GM19240 (cell line): ENCODE data around the gene IQSEC3.
A peak's percentile ranks its signal among the peaks of the same experiment; 100 is the strongest.
"Not testable (repeated sequence)": the region's sequence is repeated elsewhere in the genome, so short reads cannot be mapped to it uniquely, and the experiment has no call there.

Experiments
- DNase-seq: peaks from one replicate; pipeline ENCODE4 v3.0.0; 2011; ENCODE audit warnings: low spot score; ENCODE audit not compliant: insufficient read length

The IQSEC3 gene

DNA sequence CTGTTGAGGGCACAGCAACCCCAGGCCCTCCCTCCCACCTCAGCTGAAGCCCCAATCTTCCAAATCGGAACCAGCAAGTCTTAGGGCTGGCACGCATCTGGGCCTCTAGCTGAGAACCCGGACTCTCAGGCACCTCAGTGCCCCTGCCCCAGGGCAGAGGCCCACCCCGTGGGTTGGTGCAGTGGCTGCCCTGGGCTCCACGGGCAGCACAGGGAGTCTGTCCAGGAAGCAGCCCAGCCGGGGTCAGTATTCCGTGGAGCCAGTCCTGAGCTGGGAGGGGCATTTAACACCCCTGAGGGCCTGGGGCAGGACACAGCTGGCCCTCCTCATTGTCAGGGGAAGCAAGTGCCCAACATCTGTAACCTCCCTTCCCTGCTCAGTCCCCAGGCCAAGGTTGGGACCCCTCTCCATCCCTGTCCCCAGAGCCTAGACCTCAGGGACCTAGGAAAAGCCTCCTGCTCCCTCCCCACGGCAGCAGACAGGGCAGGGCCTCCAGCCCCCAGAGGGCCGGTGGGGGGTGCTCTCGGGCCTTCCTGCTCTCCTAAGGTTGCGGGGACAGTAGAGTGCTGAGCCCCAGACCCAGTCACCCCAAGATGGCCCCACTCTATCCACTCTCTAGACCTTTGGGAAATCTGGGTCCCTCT lies 110.9 kb downstream of the IQSEC3 start:
- DNase-seq: no peak

DNA sequence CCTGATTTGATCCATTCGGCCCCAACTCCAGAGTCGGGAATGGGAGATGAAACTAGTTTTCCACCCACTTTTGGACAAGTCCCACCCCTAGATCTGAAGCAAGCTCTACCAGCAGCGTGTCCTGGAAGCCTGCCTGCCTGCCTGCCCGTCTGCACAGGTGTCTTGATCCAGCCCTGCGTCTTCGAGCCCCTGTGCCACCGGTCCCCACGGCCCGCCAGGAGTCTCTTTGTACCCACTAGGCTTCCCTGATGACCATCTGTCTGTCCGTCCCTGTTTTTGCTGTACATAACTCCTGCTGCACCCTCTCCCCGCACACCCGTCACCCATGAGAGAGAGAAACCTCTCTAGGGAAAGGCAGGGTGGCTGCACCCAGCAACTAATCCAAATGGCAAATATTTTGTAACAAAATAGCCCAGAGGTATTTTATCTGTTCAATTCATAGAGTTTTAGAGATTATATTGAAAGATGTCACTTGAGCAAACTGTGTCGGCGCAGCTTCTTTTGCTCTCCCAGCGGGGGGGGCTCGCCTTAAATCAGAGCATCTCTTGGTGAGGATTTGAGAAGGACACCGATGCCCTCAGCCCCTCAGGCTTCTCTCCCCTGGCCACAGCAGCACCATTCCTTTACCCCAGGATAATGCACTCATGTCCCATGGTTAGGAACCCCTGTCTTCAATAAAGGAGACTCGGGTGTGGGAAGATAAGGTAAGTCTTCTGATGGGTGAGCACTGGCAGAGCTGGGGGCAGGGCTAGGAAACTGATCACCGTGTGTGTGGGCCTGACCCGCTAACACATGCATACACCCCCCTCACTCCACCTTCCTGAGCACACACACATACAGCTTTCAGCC lies 111.6 kb downstream of the IQSEC3 start:
- no peak for DNase-seq

DNA sequence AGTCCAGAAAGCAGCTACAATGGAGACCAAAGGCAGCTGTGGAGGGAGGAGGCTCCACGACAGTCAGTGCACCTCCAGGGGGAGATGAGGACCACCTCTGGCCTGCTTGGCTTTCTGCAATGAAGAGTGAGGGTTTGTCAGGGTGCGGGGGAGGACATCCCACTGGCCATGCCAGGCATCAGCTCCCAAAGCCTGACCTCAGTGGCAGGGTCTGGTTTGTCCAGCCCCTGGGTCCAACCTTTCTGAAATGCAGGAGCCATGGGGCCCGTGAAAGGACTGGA lies 112.2 kb downstream of the IQSEC3 start:
- DNase-seq: no peak

DNA sequence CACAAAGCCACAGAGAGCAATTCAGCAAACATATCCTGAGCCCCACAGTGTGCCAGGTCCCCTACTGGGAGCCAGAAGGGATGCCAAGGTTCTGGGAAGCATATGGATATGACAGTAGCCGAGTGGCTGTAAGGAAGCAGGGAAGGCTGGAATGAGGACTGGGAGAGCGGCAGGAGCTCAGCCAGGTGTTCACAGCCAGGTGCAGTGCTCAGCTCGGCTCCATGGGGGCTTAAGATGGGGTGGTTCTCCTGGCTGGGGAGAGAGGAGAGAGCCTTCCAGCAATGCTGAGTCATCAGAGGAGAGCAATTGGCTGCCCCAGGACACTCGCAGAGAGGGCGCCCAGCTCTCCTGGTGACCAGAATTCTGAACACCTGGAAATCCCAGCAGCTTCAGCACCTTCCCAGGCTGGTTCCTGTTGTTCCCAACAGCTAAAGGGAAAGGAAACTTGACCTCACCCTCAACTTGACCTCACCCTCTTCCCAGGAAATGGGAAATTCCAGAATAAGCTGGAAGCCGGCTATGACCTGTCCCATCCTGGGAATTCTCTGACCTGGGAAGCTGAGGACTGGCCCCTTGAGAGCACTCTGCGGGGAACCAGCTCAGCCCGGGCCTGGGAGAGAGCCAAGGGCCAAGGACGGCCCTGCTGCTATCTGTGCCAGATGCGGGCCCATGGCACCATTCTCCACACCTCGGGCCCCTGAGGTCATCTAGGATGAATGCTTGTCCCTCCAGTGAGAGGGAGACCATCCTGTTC lies 112.7 kb downstream of the IQSEC3 start:
- no peak for DNase-seq

DNA sequence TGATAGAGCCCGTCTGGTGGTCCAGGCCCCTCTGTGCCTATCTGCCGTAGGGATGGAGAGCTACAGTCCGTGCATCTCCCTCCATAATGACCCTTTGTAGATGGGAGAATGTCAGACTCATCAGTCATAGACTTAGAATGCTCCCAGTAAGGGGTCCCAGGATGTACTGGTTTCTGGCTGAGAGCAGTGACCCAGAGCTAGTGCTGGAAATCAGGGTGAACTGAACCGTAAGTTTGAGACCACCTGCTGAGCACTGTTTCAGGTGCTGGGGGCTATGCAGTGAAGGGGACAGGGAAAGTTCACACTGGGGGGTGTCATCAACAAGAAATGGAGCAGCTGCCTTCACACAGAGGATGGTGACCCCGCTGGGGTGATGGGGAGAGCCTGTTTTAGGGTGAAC lies 113.3 kb downstream of the IQSEC3 start:
- DNase-seq: no peak

DNA sequence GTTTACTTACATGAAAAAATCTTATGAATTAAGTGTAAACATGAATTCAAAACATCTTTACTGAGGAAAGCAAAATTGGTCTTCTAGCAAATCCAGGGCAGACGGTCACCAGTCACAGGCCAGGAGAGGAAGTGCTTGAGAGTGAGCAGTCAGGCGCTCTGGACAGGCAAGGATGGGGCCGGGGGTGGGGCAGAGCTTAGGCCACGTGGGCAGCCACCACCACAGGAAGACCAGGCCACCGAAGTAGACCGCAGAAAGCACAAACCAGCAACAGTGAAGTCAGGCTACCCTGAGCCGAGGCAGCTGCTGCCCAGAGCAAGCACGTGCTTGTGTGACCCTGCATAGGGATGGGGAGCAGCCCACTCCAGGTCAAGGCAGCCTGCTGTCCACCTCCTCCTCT lies 113.9 kb downstream of the IQSEC3 start:
- DNase-seq: peak; percentile 28

DNA sequence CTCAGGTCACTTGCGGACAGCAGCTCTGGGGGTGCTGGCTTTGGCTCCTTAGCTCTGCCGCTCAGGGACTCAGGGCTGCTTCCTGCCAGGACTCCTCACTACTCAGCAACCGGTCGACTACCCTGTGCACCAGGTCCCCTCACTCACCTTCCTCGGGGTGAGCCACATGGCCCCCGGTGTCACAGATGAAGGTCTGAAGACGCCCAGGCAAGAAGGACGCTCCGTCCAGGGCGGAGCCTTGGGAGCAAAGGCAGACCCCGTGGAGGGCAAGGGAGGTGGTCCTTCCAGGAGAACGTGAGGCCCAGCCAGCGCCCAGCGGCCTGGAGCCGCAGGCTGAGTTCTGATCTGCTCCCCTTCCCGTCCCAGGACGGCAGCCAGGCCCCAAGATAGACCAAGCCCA lies 115.4 kb downstream of the IQSEC3 start:
- no peak for DNase-seq

DNA sequence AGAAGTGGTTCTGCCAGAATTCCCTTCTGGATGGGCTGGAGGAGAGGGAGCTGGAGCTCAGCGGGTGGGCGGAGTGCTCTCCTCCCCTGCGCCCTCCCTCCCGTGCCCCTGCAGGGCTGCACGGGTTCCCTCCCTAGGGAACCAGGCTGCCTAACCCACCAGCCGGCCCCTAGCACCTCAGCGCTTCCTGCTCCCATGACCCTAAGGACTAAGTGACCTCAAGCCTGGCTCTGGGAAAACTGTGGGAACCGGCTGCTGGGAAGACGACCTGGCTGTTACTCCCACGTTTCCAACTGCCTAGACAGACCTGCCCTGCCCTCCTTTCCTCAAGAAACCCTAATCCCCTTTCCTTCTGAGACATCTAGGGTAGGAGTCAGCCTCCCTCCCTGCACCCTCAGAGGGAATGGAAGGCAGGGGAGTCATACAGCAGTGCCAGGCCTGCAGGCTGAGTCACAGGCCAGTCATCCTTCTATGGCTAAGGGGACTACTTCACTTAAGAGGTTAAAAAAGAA lies 115.9 kb downstream of the IQSEC3 start:
- DNase-seq: no peak

DNA sequence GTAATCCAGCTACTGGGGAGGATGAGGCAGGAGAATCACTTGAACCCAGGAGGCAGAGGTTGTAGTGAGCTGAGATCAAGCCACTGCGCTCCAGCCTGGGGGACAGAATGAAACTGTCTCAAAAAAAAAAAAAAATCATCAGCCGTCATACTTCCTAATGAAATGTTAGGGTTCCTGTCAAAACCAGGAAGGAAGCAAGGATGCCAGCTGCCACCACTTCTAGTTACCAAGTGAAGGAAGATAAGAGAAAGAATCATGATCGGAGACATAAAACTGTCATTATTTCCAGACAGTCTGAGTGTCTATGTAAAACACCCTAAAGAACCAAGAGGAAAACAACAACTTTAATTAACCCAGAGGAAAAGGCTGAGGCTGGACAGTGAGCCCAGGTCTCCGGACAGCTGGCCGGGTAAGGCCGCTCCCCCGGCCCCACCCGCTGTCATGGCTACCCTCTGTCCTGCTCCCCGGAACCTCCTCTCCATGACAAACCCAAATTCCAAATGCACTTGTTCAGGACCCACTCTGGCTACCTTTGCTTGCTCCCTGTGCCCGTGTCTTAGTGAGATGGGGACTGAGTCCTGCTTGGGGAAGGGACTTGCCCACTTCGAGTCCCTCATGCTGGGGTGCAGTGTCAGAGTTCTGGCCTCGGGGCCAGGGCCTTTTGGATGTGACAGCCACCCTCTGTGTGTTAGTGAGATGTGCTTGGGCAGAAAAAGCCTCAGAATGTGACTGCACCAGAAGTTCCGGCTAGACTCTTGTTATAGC lies 118.4 kb downstream of the IQSEC3 start:
- no peak for DNase-seq

DNA sequence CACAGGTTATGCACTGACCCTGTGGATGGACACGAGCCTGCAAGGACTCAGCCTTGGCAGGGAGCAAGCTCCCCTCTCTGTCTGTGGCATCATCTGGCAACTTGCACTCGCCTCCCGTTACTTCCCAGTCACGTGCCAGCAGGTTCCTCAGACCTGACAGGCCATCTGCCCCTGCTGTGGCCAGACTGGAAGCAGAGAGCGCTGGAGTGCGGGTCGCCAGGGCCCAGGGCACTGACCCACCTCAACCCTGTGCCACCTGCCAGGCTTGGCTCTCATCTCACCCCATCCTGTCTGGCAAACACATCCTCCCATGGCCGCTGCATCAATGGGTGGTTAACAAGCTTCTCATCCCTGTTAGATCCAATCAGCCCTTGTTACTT lies 119.0 kb downstream of the IQSEC3 start:
- DNase-seq: no peak

DNA sequence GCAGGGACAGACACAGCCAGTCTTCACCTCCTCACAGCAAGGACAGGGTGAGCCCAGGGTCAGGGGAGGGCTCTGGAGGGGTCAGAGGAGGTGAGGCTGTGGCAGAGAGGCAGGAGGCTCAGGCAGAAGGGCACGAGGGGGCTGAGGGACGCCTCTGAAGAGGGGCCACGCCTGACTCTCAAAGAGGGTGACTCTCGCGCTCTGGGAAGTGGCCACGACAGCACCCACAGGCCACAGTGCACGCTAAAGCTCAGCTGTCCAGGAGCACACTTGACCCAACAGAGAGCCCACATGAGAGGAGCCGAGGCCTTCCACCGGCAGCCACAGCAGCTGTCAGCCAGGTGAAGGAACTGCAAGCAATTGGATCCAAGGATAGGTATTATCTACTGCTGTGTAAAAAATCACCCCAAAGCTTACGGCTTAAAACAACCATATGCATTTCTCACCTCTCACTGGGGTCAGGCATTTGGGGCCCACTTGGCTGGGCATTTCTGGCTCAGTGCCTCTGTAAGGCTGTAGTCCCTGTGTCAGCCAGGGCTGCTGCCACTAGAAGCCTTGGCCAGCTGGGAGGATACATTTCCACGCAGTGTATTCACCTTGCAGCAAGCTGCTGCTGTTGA lies 119.5 kb downstream of the IQSEC3 start:
- DNase-seq: no peak

DNA sequence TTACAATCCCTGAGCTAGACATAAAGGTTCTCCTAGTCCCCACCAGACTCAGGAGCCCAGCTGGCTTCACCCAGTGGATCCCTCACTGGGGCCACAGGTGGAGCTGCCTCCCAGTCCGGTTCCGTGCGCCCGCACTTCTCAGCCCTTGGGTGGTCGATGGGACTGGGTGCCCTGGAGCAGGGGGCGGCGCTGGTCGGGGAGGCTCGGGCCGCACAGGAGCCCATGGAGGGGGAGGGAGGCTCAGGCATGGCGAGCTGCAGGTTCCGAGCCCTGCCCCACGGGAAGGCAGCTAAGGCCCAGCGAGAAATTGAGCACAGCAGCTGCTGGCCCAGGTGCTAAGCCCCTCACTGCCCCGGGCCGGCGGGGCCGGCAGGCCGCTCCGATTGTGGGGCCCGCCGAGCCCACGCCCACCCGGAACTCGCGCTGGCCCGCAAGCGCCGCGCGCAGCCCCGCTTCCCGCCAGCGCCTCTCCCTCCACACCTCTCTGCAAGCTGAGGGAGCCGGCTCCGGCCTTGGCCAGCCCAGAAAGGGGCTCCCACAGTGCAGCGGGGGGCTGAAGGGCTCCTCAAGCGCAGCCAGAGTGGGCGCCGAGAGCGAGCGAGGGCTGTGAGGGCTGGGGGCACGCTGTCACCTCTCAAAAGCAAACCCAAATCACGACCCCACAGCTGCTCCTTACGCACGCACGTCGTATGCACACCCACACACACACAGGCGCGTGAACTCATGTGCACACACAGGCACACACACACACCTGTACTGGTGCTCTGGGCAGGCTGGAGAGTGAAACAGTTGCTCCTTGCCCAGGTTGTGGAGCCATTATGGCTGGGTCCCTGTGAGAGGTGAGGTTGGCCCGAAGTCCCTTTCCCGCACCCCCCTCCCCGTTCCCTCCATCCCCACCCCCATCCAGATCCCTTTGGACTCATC lies 121.7 kb downstream of the IQSEC3 start:
- DNase-seq: not testable (repeated sequence)

DNA sequence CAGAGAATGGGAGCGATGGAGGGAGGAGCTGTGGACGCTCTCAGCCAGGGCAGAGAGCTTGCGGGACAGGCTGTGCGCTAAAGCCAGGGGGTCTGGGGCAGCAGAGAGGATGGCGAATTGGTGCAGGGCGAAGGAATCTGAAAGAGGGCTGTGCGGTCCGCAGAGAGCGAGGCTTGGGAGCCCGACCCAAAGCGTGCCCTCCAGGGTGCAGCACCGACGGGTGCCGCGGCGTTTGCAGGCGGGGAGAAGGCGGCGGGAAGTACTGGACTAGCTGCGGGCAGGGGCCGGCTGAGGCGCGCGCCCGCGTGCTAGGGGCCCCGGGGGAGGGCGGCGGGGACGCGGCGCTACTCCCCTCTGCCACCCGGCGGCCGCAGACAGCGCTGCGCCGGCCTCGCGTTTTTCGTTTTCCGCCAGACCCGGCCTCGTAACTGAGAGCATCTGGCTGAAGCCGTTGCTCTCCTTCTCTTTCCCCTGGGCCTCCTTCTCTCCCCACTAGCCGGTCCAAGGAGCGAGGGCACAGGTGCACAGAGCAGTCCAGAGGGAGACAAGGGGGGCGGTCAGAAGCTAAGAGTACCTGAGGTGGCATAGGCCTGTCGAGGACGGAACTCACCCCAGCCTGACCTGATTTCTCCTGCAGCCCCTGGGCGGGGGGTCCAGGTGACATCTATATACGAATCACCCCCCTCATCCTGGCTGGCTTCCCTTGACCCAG lies 122.5 kb downstream of the IQSEC3 start:
- DNase-seq: peak; percentile 39

DNA sequence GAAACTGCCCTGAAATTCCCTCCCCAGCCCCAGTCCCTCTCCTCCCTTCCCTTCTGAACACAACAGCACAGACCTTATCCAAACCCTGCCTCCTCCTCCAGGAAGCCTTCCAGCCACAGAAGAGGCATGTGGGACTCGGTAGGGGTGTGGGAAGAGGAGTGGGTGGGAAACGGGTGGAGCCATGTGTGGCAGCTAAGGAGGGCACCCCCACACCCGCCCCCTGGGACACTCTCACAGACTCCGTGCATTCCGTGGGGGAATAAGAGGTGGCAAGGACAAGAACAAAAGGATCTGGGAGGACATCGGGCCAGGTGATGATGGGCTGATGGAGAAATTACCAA lies 123.0 kb downstream of the IQSEC3 start:
- no peak for DNase-seq

DNA sequence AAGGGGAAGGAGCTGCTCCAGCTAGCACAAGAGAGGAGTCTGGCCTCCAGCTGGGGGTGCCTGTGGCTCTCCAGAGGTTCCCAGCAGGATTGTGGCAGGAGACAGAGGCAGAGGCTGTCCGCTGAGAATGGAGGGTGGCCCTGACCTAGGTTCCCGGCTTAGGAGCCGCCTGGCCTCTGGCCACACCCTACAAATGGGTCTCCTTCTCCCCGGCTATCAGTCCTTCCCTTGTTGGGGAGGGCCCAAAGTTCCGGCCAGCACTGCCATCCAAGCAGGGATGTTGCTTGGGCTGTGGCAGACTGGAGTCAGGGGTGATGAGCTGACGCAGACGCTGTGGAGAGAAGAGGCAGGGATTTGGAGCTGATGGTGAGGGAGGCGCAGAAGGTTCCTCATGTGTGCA lies 124.3 kb downstream of the IQSEC3 start:
- no peak for DNase-seq

DNA sequence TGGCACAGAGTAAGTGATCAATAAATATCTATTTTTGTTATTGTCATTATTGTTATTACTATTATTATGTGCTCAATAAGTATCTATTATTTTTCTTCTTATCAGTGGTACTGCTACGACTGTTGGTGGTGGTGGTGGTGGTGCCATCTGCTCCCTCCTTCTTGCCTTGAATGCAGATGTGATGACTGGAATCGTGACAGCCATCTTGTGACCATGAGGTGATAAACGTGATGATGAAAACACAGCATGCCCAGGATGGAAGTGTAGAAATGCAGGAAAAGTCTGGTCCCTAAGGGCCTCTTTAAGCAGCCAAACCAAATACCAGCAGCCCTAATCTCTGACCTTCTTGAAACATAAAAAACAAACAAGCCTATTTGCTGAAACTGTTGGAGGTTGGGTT lies 125.0 kb downstream of the IQSEC3 start:
- no peak for DNase-seq

DNA sequence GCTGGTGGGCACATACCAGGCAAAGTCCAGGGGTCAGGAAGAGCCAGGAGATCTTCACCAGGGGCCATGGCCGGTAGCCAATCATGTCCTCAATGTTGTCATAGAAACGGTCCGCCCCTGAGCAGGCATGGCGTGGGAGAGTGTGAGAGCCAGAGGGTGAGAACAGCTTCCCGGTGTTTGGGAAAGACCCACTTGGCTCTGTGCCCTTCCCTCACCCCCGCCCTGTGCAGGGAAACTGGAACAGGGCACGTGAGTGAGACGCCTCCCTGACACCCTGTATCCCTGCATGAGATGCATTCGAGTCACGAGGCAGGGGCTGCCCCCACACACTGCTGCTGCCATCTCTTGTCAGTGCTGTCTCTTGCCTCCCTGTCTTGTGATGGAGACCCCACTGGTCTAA lies 126.7 kb downstream of the IQSEC3 start:
- no peak for DNase-seq

DNA sequence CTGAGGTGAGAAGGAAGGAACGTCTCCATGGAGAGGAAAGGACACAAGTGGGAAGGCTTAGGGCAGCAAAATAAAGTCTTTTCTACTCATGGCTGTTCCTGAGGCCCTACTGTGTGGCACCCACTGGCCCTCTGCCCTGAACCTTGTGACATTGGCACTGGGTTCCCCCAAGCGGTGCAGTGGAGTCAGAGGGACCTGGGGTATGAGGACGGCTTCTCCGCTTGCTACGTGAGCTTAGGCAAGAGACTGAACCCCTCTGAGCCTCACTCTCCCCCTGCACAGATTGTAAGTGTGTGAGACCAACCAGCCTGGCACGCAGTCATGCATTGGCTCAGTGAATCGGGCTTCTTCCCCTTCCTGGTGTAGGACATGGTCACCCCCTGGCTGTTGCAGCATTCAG lies 127.7 kb downstream of the IQSEC3 start:
- DNase-seq: no peak

DNA sequence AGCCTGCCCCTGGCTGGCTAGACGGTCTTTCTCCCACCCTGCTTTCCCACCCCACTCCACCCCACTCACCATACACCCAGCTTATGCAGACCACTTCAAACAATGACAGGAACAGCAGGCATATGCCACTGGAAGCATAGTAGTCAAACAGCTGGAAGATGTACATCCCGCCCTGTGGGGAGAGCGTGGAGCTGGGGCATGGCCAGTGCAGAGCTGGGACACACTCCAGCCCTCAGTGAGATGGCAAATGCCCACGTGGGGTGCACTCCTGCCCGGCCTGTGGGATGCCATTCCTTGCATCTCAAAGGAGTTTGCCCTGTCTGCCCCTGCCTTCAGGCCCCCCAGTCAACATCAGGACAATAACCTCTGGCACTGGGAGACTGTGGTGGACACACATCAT lies 128.6 kb downstream of the IQSEC3 start:
- DNase-seq: no peak

DNA sequence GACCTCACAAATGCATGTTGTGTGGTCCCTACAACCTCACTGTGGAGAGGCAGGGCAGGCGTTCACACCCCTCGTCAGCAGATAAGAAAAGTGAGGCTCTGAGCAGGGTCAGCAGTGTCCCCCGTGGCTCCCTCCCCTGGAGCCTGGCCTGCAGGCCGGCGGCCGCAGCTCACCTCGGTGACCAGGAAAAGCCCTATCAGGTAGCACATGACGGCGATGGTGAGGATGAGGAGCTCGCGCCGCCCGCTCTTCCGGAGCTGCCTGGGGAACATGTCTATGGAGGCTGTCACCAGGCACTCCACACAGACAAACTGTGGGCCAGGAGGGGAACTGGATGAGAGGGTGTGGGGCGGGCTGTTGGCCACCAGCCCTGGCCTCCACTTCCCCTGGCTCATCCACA lies 129.4 kb downstream of the IQSEC3 start:
- DNase-seq: no peak
